Measurements from ENCODE around the gene GRID1. TPM values are rescaled to one million over a fixed set of nuclear protein-coding genes. Genes with fewer than 3 reads are reported as not detected.

Gene GRID1
- total RNA-seq, 2 donors from 2014 or later = 0.27 to 0.85 TPM

- Histone ChIP-seq H3K36me3 (no peaks in the 10 kb centered on the region), H3K27ac (no peak overlapping the region), H3K9me3 (no peaks in the 10 kb centered on the region), H3K27me3 (replicated peaks; ENCODE audit: insufficient read depth) (no peaks in the 10 kb centered on the region), H3K4me1 (ENCODE audit: control insufficient read depth in 1 of 2, low read depth in 2 of 2) (no peaks in the 10 kb centered on the region), H3K4me3 (no peak overlapping the region)
- TF ChIP-seq, protein P1, sequence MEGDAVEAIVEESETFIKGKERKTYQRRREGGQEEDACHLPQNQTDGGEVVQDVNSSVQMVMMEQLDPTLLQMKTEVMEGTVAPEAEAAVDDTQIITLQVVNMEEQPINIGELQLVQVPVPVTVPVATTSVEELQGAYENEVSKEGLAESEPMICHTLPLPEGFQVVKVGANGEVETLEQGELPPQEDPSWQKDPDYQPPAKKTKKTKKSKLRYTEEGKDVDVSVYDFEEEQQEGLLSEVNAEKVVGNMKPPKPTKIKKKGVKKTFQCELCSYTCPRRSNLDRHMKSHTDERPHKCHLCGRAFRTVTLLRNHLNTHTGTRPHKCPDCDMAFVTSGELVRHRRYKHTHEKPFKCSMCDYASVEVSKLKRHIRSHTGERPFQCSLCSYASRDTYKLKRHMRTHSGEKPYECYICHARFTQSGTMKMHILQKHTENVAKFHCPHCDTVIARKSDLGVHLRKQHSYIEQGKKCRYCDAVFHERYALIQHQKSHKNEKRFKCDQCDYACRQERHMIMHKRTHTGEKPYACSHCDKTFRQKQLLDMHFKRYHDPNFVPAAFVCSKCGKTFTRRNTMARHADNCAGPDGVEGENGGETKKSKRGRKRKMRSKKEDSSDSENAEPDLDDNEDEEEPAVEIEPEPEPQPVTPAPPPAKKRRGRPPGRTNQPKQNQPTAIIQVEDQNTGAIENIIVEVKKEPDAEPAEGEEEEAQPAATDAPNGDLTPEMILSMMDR (IDR thresholded peaks at IDR 0.05) = no peak
- no peak for ATAC-seq (ENCODE audit: insufficient number of reproducible peaks, low FRiP score, low read depth)
- no peak for DNase-seq (ENCODE audit: low spot score)
These were observed 176.7 kb downstream of the GRID1 start for GRCh38 chr10:86189891-86190290.

GRCh38 chr10:86188796-86189558, 177.6 kb downstream of the GRID1 start:
- DNase-seq (ENCODE audit: low spot score) = no peak
- no peaks in the 10 kb centered on the region for H3K4me1 ChIP-seq (ENCODE audit: control insufficient read depth in 1 of 2, low read depth in 2 of 2)

GRCh38 chr10:86188326-86188725, 178.3 kb downstream of the GRID1 start:
- no peak for ATAC-seq (ENCODE audit: insufficient number of reproducible peaks, low FRiP score, low read depth)
- H3K4me3 ChIP-seq = no peak overlapping the region
- H3K4me1 ChIP-seq (ENCODE audit: control insufficient read depth in 1 of 2, low read depth in 2 of 2) = no peaks in the 10 kb centered on the region
- TF ChIP-seq, protein P1 (IDR thresholded peaks at IDR 0.05) = no peak
- H3K27ac ChIP-seq = no peak overlapping the region
- H3K27me3 ChIP-seq (replicated peaks; ENCODE audit: insufficient read depth) = no peaks in the 10 kb centered on the region
- no peaks in the 10 kb centered on the region for H3K9me3 ChIP-seq
- no peaks in the 10 kb centered on the region for H3K36me3 ChIP-seq
- no peak for DNase-seq (ENCODE audit: low spot score)

More at GRCh38 chr10:86188796-86189558, 177.6 kb downstream of the GRID1 start:
- no peaks in the 10 kb centered on the region for H3K36me3 ChIP-seq
- TF ChIP-seq, protein P1 (IDR thresholded peaks at IDR 0.05) = no peak
- no peak overlapping the region for H3K27ac ChIP-seq
- no peak overlapping the region for H3K4me3 ChIP-seq
- no peak for ATAC-seq (ENCODE audit: insufficient number of reproducible peaks, low FRiP score, low read depth)
- H3K27me3 ChIP-seq (replicated peaks; ENCODE audit: insufficient read depth) = no peaks in the 10 kb centered on the region
- H3K9me3 ChIP-seq = no peaks in the 10 kb centered on the region

GRCh38 chr10:86187499-86188239, 178.9 kb downstream of the GRID1 start:
- H3K27ac ChIP-seq = no peak overlapping the region
- H3K9me3 ChIP-seq = no peaks in the 10 kb centered on the region
- no peaks in the 10 kb centered on the region for H3K4me1 ChIP-seq (ENCODE audit: control insufficient read depth in 1 of 2, low read depth in 2 of 2)
- no peak for DNase-seq (ENCODE audit: low spot score)
- TF ChIP-seq, protein P1 (IDR thresholded peaks at IDR 0.05) = no peak
- no peak overlapping the region for H3K4me3 ChIP-seq
- no peaks in the 10 kb centered on the region for H3K27me3 ChIP-seq (replicated peaks; ENCODE audit: insufficient read depth)
- no peak for ATAC-seq (ENCODE audit: insufficient number of reproducible peaks, low FRiP score, low read depth)
- no peaks in the 10 kb centered on the region for H3K36me3 ChIP-seq

DNA sequence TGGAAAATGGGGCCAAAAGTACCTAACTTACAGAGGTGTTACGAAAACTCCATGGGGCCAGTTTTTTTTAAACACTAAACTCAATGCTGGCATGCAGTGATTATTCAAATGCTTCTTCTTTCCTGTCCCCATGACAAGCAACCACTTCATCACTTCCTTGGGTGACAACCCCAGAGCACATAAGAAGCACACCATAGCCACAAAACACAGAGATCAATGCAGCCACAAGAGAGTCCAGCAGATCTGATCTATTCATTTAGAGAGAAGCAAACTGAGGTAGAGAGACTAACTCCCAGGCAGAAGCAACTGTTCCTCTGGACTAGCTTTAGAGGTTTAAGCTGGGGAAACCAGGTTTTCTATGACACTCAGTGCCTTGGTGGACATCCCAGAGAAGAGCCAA, 180.0 kb downstream of the GRID1 start:
- no peak overlapping the region for H3K27ac ChIP-seq
- H3K27me3 ChIP-seq (replicated peaks; ENCODE audit: insufficient read depth) = no peaks in the 10 kb centered on the region
- no peak for ATAC-seq (ENCODE audit: insufficient number of reproducible peaks, low FRiP score, low read depth)
- H3K4me1 ChIP-seq (ENCODE audit: control insufficient read depth in 1 of 2, low read depth in 2 of 2) = no peaks in the 10 kb centered on the region
- no peak overlapping the region for H3K4me3 ChIP-seq
- no peaks in the 10 kb centered on the region for H3K36me3 ChIP-seq
- H3K9me3 ChIP-seq = no peaks in the 10 kb centered on the region
- DNase-seq (ENCODE audit: low spot score) = no peak
- TF ChIP-seq, protein P1 (IDR thresholded peaks at IDR 0.05) = no peak
